ENCODE results near the gene CRISPLD2.

CRISPLD2 gene

GRCh38 chr16:84883301-84883700 is 63.5 kb downstream of the CRISPLD2 start:
- H3K4me2 ChIP-seq (ENCODE audit: low read depth, low read length, poor library complexity, severe bottlenecking): no peak overlapping the region
- H3K9ac ChIP-seq (ENCODE audit: low read depth, low read length, poor library complexity, severe bottlenecking): no peak overlapping the region
- no peaks in the 10 kb centered on the region for H3K9me2 ChIP-seq (replicated peaks; ENCODE audit: low read depth, low read length)
- H3K27me3 ChIP-seq (ENCODE audit: insufficient read depth, low read length, poor library complexity, severe bottlenecking): no peaks in the 10 kb centered on the region
- H2AFZ ChIP-seq (ENCODE audit: low read length): no peak overlapping the region
- H3K36me3 ChIP-seq (ENCODE audit: insufficient read depth, low read length): no peaks in the 10 kb centered on the region
- no peaks in the 10 kb centered on the region for H3F3A ChIP-seq (ENCODE audit: low read depth)
- no peaks in the 10 kb centered on the region for H3K9me3 ChIP-seq (ENCODE audit: insufficient read depth, low read depth, low read length)
- H3K4me1 ChIP-seq (ENCODE audit: insufficient read depth, low read length, poor library complexity, severe bottlenecking): no peaks in the 10 kb centered on the region
- no peaks in the 10 kb centered on the region for H3K79me2 ChIP-seq (ENCODE audit: insufficient read depth, low read length)
- no peaks in the 10 kb centered on the region for H4K20me1 ChIP-seq (ENCODE audit: insufficient read depth, low read length, poor library complexity, severe bottlenecking)
- H3K4me3 ChIP-seq (ENCODE audit: low read length, poor library complexity, severe bottlenecking): no peak overlapping the region
- TF ChIP-seq CTCF (conservative IDR thresholded peaks at IDR 0.05; ENCODE audit: low read length) (no peak), EZH2phosphoT487 (IDR thresholded peaks at IDR 0.05; ENCODE audit: borderline replicate concordance) (no peak)

- Histone ChIP-seq H2AFZ (ENCODE audit: low read length) (no peak overlapping the region), H3K4me1 (ENCODE audit: insufficient read depth, low read length, poor library complexity, severe bottlenecking) (no peaks in the 10 kb centered on the region), H3K36me3 (ENCODE audit: insufficient read depth, low read length) (no peaks in the 10 kb centered on the region), H4K20me1 (ENCODE audit: insufficient read depth, low read length, poor library complexity, severe bottlenecking) (no peaks in the 10 kb centered on the region), H3K9me2 (replicated peaks; ENCODE audit: low read depth, low read length) (no peaks in the 10 kb centered on the region), H3K9me3 (ENCODE audit: insufficient read depth, low read depth, low read length) (no peaks in the 10 kb centered on the region), H3F3A (ENCODE audit: low read depth) (no peaks in the 10 kb centered on the region), H3K27me3 (ENCODE audit: insufficient read depth, low read length, poor library complexity, severe bottlenecking) (no peaks in the 10 kb centered on the region), H3K9ac (ENCODE audit: low read depth, low read length, poor library complexity, severe bottlenecking) (no peak overlapping the region), H3K4me2 (ENCODE audit: low read depth, low read length, poor library complexity, severe bottlenecking) (no peak overlapping the region), H3K4me3 (ENCODE audit: low read length, poor library complexity, severe bottlenecking) (no peak overlapping the region), H3K79me2 (ENCODE audit: insufficient read depth, low read length) (no peaks in the 10 kb centered on the region)
- TF ChIP-seq EZH2phosphoT487 (IDR thresholded peaks at IDR 0.05; ENCODE audit: borderline replicate concordance) (no peak), CTCF (conservative IDR thresholded peaks at IDR 0.05; ENCODE audit: low read length) (no peak)
Observed at GRCh38 chr16:84884246-84884595, 64.4 kb downstream of the CRISPLD2 start.

GRCh38 chr16:84884596-84885341 is 65.0 kb downstream of the CRISPLD2 start:
- Histone ChIP-seq H3K9me2 (replicated peaks; ENCODE audit: low read depth, low read length) (no peaks in the 10 kb centered on the region), H3K4me3 (ENCODE audit: low read length, poor library complexity, severe bottlenecking) (no peak overlapping the region)
- no peak for TF ChIP-seq EZH2phosphoT487 (IDR thresholded peaks at IDR 0.05; ENCODE audit: borderline replicate concordance)

More at GRCh38 chr16:84884596-84885341, 65.0 kb downstream of the CRISPLD2 start:
- Histone ChIP-seq H3K79me2 (ENCODE audit: insufficient read depth, low read length) (no peaks in the 10 kb centered on the region), H4K20me1 (ENCODE audit: insufficient read depth, low read length, poor library complexity, severe bottlenecking) (no peaks in the 10 kb centered on the region), H3K4me1 (ENCODE audit: insufficient read depth, low read length, poor library complexity, severe bottlenecking) (no peaks in the 10 kb centered on the region), H3K36me3 (ENCODE audit: insufficient read depth, low read length) (no peaks in the 10 kb centered on the region), H3K9me3 (ENCODE audit: insufficient read depth, low read depth, low read length) (no peaks in the 10 kb centered on the region), H2AFZ (ENCODE audit: low read length) (no peak overlapping the region), H3K4me2 (ENCODE audit: low read depth, low read length, poor library complexity, severe bottlenecking) (no peak overlapping the region), H3F3A (ENCODE audit: low read depth) (no peaks in the 10 kb centered on the region), H3K27me3 (ENCODE audit: insufficient read depth, low read length, poor library complexity, severe bottlenecking) (no peaks in the 10 kb centered on the region), H3K9ac (ENCODE audit: low read depth, low read length, poor library complexity, severe bottlenecking) (no peak overlapping the region)

Measured in Loucy (cell line).